K562 (cell line): ENCODE results near the gene CCDC85B. TPM values are rescaled to one million over a fixed set of nuclear protein-coding genes. Genes with fewer than 3 reads are reported as not detected.
A peak's percentile ranks its signal among the peaks of the same experiment; 100 is the strongest.

Source experiments
- BRD4 ChIP-seq: fragments of 200-600 bp; sonication (generic); IDR thresholded peaks from 2 replicates; pipeline ENCODE4 v1.6.1; 2017; ENCODE audit warnings: inconsistent platforms
- FOXP1 ChIP-seq: sonication (generic); formaldehyde crosslinking; IDR thresholded peaks from 2 replicates; pipeline ENCODE4 v1.8.0; 2022; ENCODE audit warnings: mild to moderate bottlenecking, missing genetic modification reagents
- GABPB1 ChIP-seq: sonication (generic); formaldehyde crosslinking; IDR thresholded peaks from 2 replicates; pipeline ENCODE4 v1.8.0; 2022; ENCODE audit warnings: mild to moderate bottlenecking, missing genetic modification reagents
- NR1H2 ChIP-seq: sonication (generic); formaldehyde crosslinking; IDR thresholded peaks from 2 replicates; pipeline ENCODE4 v1.4.0; 2020; ENCODE audit warnings: mild to moderate bottlenecking, missing genetic modification reagents
- POLR2AphosphoS5 ChIP-seq: IDR thresholded peaks from 2 replicates; pipeline ENCODE4 v1.6.1; 2011; ENCODE audit warnings: mild to moderate bottlenecking, low read depth, low read length, moderate library complexity; ENCODE audit not compliant: control insufficient read depth, insufficient read depth
- PTRF ChIP-seq: fragments of 450-650 bp; IDR thresholded peaks from 2 replicates; pipeline ENCODE4 v1.6.1; 2016; ENCODE audit warnings: mild to moderate bottlenecking, missing genetic modification characterization, missing compliant biosample characterization
- PTTG1 ChIP-seq: fragments of 450-650 bp; IDR thresholded peaks from 2 replicates; pipeline ENCODE4 v1.6.1; 2016; ENCODE audit warnings: low read depth, mild to moderate bottlenecking, missing genetic modification characterization, missing compliant biosample characterization
- PURB ChIP-seq: sonication (generic); formaldehyde crosslinking; IDR thresholded peaks from 2 replicates; pipeline ENCODE4 v1.9.0; 2021; ENCODE audit warnings: low read depth, mild to moderate bottlenecking, missing genetic modification reagents
- RBM17 ChIP-seq: fragments of 200-400 bp; formaldehyde crosslinking; IDR thresholded peaks from 2 replicates; pipeline ENCODE4 v1.6.1; 2017; ENCODE audit warnings: low read depth, mild to moderate bottlenecking, low read length, borderline replicate concordance
- RBM25 ChIP-seq: fragments of 200-400 bp; formaldehyde crosslinking; IDR thresholded peaks from 2 replicates; pipeline ENCODE4 v1.6.1; 2018; ENCODE audit warnings: low read length, low read depth, moderate library complexity; ENCODE audit not compliant: severe bottlenecking
- REST ChIP-seq, 2 experiments: fragments of 450-650 bp; formaldehyde crosslinking in 1 of 2; IDR thresholded peaks; 2 replicates each; pipeline versions ENCODE4 v1.4.0 to v1.6.1; 2014 to 2020; ENCODE audit warnings: mild to moderate bottlenecking in 2 of 2, borderline replicate concordance in 1 of 2, low read depth in 1 of 2
- ZNF586 ChIP-seq: fragments of 450-650 bp; formaldehyde crosslinking; conservative IDR thresholded peaks from 2 replicates; pipeline ENCODE4 v1.4.0; 2020; ENCODE audit warnings: mild to moderate bottlenecking, moderate library complexity
- ZNF655 ChIP-seq: fragments of 250-450 bp; sonication (Bioruptor Pico); IDR thresholded peaks from 2 replicates; pipeline ENCODE4 v1.5.0; 2021
- polyA plus RNA-seq, 8 experiments: library from polyadenylated mRNA; depleted of rRNA in 4 of 8; stranded (reverse) in 5 of 8; unstranded in 3 of 8; fragments of >200 nt; fragmentation: Nextera tagmentation in 2 of 8; fragmentation: Illumina TruSeq in 1 of 8; extraction: Ambion mirVana in 2 of 8; extraction: Trizol in 1 of 8; gene quantifications; 2 replicates each; pipeline versions ENCODE4 v1.2.1 to v1.2.3, GENCODE V29; 2011 to 2014; ENCODE audit warnings: inconsistent platforms in 1 of 8, missing spikeins in 1 of 8
- total RNA-seq, 7 experiments: library from RNA; depleted of rRNA in 6 of 7; stranded (reverse); fragments of >200 nt in 6 of 7; fragmentation: Illumina TruSeq in 2 of 7; extraction: Trizol in 2 of 7; gene quantifications; 2 replicates each; pipeline versions ENCODE4 v1.2.1 to v1.2.3, GENCODE V29; 2011 to 2021; ENCODE audit warnings: low replicate concordance in 1 of 7

The CCDC85B gene
- total and polyA plus RNA-seq, 9 of the 15 experiments (the other 6 are each of a cell fraction or from before 2014, with no cell fraction given), result 0.14 to 138 (median 6.2) TPM

GRCh38 chr11:65918211-65919140 lies 28.0 kb downstream of the CCDC85B start, which contains the start of gene C11orf68 (continued):
- TF ChIP-seq REST (IDR thresholded peaks at IDR 0.05; ENCODE audit: borderline replicate concordance) (no peak), REST (CRISPR knock-in tag; IDR thresholded peaks at IDR 0.05; ENCODE audit: low read depth) (no peak), ZNF586 (CRISPR knock-in tag) (no peak), GABPB1 (CRISPR knock-in tag) (peak; percentile 38; the same call in 1 of the 2 replicates), BRD4 (peak; percentile 31; the same call in 1 of the 2 replicates), PURB (CRISPR knock-in tag) (no peak), RBM17 (no peak), FOXP1 (CRISPR knock-in tag) (peak; percentile 10; the same call in 1 of the 2 replicates), POLR2AphosphoS5 (peak; percentile 62; the same call in 1 of the 2 replicates), ZNF655 (CRISPR knock-in tag) (no peak), RBM25 (peak; percentile 94), PTTG1 (tag) (no peak), PTRF (tag) (no peak), NR1H2 (CRISPR knock-in tag) (peak; percentile 90; the same call in 1 of the 2 replicates)
